Glomerular endothelial cell (primary cell): ENCODE data around the gene LRRC30. TPM values are rescaled to one million over a fixed set of nuclear protein-coding genes. Genes with fewer than 3 reads are reported as not detected.
A peak's percentile ranks its signal among the peaks of the same experiment; 100 is the strongest.
"Not testable (repeated sequence)": the region's sequence is repeated elsewhere in the genome, so short reads cannot be mapped to it uniquely, and the experiment has no call there.

ENCODE experiments used
- DNase-seq: peaks from one replicate; pipeline ENCODE4 v3.0.0-alpha.2; 2011; ENCODE audit warnings: low read depth, low spot score; ENCODE audit errors: extremely low read depth
- total RNA-seq: library from RNA; depleted of rRNA; stranded (reverse); fragments of >200 nt; gene quantifications from 2 replicates; pipeline ENCODE4 v1.2.3, GENCODE V29; 2015

Gene LRRC30
- not detected in 2 replicates for total RNA-seq

DNA sequence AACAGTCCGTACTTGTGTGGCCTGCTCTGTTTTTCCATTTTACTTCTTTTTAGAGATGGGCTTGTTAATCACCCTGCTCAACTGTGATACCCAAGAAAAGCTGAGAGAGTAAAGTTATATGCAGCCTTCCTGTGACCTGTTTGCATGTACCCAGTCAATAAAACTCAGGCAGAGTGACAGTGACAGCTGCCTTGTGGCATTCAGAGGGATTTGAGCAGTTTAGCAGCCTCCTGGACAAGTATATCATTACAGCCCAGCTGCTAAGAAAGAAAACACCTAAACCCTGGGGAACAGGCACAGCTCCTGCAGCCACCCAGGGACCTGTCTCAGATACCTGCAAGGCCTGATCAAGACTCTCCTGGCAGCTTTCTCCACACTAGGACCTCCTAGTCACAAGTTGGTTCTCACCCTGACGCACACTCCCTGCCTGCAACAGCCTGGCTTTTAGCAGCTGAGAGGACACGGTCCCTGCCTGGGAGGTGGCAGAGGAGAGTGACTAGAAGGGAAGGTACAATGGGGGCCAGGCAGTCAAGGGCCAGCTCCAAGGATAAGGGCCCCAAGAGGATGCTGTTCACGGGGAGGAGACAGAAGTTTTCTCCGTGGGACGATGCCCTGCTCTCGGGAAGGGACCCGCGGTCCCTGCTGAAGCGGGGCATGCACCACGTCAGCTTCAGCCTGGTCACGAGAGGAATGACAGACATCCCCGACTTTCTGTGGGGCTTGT lies at the start of gene LRRC30:
TSS of gene LRRC30 (plus strand) at position 464 of the 724 bp plus-strand sequence. CDS start at position 514, 50 bp downstream.
- no peak for DNase-seq

DNA sequence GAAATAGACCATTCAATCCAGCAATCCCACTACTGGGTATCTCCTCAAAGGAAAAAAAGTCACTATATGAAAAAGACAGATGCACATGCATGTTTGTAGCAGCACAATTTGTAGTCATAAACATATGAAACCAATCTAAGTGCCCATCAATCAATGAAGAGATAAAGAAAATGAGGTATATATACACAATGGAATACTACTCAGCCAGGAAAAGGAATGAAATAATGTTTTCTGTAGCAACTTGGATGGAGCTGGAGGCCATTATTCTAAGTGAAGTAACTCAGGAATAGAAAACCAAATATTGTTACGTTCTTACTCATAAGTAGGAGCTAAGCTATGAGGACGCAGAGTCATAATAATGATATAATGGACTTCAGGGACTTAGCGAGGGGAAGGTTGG lies 45.2 kb upstream of the LRRC30 start:
- no peak for DNase-seq

DNA sequence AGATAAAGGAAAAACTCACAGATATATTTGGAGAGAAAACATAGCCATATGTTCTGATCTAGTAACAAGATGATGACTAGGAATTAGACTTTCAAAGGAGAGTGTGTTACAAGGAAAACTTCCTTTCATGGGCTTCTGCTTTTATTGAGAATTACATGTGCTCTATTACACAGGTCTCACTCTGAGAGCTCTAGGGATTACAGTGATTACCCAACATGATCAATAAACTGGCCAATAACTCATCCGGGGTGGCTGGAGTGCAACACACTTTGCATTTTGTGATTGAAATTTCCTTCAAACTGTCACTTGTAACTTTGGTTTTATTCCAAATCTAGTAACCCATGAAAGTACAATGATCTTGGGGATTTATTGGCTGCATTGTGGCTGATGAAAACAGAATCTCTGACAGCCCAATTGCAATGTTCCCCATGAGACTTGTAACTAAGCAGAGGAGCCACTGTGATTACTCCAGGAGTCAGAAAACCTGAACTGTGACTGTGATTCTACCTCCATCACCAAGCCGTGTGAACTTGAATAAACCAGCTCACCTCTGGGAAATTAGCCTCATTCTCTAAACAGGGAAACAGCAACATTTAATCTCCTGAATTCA lies 40.2 kb upstream of the LRRC30 start:
- no peak for DNase-seq

DNA sequence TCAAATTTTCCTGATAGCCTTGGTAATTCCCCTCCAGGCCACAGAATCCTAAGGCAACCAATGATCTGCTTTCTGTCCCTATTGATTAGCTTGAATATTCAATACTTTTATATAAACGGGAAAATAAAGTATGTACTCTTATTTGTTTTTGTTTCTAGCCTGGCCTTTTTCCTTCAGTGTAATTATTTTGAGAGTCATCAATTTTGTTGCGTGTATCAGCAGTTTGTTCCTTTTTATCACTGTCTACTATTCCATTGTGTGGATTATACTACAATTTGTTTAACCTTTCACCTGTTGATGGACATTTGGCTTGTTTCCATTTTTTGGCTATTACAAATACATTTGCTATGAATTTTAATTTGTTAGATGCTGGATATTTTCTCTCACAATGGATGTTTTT lies 39.2 kb upstream of the LRRC30 start:
- DNase-seq: no peak

DNA sequence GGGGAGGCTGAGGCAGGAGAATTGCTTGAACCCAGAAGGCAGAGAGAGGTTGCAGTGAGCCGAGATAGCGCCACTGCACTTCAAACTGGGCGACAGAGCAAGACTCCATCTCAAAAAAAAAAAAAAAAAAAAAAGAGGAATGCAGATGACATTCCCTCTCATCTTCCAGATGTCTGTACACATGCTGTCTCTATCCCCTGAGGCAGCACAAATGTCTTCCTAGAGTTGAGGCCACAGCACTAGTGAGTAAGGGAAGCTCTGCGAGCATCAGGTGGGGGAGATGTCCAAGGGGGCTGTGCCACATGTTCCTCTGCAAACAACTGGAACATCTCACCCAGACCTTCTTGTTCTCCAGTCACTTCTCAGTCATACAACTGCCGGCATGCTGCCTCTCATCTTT lies 35.6 kb upstream of the LRRC30 start:
- DNase-seq: no peak

DNA sequence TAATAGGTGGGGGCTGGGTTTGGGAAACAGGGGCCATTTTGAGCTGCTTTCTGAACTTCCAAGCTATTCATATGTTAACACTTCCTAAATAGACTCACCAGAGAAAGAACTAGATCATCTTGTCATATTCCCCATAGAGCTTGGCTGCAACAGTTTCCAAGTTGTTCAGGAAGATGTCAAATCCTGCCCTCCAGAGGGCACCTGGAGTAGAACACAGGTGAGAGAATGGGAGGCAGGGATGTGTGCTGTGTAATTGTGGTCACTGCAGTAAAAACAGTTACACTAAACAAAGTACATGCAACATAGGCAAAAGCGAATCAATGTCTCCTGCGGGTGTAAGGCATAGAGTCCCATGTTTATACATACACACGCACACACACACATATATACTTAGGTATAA lies 34.5 kb upstream of the LRRC30 start:
- no peak for DNase-seq

DNA sequence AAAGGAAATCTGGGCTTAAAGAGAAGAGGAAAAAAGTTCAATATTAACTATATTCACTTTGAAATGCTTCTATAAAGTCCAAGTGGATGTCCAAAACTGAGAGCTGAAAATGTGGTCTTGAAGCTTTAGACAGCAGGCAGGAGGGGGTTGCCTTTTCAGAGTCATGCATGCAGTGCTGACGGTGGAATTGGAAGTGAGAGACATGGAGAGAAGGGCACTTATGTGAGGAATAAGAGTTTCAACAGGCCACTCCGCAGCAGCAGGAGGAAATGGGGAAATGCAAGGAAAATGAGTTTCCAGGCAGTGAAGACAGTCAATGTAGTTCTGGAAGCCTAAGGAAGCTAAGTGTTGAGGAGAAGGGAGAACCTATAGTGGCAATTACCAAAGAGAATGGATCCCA lies 33.0 kb upstream of the LRRC30 start:
- no peak for DNase-seq

DNA sequence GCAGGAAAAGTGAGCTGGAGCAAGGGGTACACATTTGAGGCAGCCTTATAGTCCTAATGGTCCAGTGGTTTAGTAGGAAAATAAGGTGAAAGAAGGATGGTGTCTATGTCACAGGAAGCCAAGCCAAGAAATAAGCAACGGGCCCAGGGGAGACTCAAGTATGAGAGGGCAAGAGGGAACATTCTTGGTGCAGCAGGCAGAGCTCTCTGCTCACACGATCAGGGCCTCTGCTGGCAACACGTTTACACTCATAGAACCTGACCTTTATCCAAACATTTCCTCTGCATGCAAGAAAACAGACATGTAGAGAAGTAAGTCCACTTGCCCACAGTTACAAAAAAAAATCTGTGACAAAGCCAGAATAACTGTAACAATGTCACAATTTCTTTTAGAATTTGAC lies 32.6 kb upstream of the LRRC30 start:
- no peak for DNase-seq

DNA sequence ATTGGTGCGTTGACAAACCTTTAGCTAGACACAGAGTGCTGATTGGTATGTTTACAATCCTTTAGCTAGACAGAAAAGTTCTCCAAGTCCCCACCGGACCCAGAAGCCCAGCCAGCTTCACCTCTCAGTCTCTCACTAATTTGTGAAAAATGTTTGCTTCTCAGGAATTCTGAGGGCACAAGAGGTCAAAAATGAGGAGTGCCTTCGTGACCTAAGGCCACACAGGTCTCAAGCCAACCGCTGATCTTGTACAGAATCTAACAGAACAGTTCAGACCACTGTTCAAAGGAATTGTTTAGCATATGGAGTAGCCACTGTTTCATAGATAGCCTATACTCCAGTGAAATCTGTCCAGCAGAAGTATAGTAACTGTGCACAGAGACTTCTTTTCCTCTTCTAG lies 29.8 kb upstream of the LRRC30 start:
- DNase-seq: no peak

DNA sequence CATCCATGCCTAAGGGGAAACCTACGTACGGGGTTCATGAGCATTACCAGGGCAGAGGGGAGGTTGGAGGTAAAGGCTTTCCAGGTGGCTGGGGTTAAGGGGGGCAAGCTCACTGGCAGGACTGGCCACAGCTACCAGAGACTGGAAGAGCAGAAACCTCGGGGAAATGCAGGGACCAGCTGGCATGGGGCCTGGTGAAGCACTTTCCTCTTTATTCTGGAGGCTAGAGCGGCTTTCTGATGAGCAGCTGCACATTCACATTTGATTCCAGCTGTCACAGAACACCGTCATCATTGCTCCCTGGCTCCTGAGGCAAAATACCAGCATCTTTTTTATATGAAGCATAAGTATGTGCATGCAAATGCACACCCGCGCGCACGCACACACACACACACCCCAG lies 28.7 kb upstream of the LRRC30 start:
- DNase-seq: no peak

DNA sequence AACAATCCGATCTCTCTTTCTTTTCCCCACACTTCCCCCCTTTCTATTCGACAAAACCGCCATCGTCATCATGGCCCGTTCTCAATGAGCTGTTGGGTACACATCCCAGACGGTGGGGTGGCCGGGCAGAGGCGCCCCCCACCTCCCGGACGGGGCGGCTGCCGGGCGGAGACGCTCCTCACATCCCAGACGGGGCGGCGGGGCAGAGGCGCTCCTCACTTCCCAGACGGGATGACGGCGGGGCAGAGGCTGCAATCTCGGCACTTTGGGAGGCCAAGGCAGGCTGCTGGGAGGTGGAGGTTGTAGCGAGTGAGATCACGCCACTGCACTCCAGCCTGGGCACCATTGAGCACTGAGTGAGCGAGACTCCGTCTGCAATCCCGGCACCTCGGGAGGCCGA lies 27.3 kb upstream of the LRRC30 start:
- not testable (repeated sequence) for DNase-seq

DNA sequence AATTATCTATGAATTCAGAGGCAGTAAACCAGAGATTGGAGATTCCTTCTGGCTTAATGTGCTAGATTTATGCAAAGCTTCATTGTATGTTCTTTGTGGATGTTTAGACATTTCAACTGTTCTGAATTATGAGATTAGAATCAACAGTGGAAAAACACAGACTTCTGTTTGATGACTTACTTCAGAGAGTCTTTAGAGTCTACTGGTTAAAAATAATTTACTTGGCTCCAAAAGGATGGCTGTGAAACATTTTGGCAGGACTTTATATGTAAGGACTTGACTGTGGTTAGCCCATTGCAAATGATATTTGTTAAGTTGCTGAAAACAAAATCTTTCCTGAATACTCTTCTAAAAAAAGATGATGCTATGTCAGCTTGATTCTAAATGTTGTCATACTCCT lies 25.5 kb upstream of the LRRC30 start:
- DNase-seq: no peak

DNA sequence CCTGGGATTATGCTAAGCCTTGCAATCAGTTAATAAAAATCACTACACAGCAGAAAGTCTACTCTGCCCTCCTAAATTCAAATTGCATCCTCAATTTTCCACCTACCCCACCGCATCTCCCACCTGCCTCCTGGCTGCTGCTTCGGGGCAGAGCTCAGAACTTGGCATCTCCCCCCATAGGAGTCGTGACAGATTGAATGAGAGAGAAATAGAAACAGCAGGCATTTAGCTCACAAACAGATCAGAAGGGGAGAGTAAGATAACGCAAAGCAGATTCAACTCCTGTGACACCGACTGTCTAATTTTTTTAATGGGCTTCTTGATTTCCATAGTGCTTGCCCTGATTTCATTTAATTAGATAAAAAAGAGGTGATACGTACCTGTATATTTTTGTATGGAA lies 24.7 kb upstream of the LRRC30 start:
- no peak for DNase-seq

DNA sequence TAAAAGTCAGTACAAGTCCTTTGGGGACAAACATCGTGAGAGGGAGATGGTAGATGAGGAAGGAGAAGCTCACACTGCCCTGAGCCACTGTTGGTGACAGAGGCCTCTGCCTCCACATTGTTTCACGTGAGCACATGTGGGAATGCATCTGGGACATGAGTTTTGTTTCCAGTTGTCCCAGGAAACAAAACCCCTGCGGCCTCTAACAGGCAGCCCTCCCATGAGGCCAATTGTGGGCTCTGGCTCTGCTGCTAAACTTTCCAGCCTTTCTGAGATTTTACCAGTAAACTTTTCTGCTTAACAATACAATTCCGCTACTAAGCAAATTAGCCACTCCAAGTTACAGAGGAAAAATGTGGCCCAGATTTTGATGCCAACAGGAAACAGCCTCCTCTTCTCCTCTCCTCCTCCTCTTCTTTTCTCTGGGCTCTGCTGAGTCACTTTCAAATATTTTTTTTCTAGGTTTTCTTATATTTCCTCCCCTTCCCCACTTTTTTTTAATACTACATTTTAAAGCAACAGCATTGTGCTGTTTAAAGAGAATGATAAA lies 23.4 kb upstream of the LRRC30 start:
- no peak for DNase-seq

DNA sequence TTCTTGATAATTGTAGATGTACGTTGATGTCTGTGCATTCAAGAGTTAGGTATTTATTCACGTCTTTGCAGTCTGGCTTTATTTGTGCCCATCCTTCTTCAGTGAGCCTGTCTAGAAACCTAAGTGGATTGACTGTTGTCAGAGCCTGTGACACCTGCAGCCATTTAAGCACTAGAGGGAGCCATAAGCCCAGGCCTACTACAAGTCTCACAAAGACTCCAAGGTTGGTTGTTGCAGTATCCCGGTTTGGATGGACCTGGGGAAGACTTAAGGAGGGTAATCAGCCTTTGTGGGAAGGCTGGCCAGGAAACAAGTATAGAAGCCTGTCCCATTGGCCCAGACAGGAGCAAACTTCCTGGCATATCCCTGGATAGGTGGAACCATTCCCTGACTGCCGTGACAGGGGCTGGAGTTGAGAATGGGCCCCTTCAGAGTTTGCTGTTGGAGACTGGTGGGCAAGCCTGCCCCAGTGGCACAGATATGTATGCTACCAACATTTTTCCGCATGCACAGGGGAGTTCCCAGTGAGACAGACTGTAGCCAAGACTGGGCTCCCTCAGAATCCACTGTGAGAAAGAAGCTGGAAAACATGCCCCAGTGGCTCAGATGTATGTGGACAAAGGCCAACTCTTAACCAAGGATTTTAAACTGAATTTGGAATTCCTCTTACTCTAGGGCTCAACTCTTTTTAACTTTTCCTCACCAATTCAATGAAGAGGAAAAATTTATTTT lies 9.3 kb upstream of the LRRC30 start:
- peak; percentile 57 for DNase-seq

DNA sequence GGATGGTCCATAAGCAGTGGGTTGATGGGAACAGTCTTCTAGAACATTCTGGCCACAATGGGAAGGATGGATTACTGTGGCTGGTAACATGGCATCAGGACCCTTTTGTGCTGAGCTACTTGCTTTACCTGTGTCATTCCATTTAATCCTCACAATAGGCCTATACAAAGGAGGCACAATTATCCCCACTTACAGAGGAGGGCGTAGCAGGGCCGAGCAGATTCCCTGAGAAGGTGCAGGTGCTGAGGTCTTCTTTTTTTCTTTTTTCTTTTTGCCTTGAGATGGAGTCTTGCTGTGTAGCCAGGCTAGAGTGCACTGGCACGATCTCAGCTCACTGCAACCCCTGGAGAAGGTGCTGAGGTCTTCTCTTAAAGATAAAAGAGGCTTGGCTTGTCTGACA lies 6.7 kb upstream of the LRRC30 start:
- DNase-seq: no peak

DNA sequence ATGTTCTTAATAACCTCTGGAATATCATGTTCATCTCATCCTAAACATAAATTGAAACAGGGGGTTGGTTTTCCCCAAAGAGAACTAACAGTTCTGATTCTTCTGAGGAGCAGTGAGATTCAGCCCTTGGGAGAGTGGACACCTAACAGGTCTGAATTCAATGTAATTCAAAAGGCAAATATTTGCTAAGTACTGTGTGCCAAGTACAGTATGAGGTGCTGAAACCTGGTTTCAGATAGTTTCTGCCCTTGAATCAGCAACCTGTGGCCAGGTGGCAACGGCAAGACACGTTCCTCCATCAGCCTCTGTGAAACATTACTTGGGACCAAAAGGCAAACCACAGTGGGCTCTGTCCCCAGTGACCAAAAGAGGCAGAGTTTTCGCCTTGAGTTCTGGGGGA lies 1.3 kb downstream of the LRRC30 start:
- DNase-seq: no peak

DNA sequence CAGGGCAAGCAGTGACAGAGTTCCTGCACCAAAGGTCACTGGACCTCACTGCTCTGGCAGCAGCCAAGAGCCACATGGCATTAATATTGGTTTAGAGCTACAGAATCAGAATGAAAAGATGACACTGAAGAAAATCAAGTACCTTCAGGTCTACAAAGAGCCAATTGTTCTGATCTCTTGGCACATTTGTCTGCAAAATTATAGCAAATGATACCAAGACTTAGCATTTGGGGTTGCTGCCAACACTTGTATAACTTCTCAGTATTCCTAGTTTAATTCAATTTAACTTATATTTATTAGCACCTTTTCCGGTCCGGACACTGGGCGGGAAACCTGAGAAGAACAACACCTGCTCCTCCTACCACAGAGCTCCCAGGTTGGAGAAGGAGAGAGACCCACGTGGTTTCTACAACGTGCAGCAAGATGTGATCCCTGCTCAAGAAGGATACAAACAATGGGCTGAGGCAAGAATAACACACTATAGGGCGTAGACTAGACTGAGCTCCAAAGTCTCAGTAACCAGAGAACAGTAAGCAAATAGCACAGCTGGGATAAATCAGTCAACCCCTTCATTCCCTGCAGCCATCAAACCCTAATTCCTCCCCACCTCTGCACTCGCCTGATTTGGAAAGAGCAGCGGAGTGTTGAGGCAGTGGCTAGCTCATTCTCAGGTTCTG lies 2.4 kb downstream of the LRRC30 start:
- DNase-seq: no peak

DNA sequence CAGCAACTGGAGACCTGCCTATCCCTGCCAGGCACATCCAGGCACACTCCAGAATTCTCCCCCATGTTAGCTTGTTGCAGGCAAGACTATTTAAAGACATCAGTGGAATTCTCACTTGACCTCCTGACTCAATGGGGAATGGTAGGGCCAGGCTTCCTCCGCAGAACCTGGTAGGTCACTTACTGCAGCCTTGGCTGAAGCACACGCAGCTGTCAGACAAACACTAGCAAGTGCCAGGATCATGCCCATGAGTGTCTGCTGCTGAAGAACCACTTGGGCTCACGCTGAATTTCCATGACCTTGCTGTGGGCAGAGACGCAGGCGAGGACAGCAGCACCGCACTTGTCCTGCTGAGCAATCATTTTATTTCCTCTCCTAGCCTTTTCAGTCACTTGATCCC lies 3.2 kb downstream of the LRRC30 start:
- DNase-seq: no peak

DNA sequence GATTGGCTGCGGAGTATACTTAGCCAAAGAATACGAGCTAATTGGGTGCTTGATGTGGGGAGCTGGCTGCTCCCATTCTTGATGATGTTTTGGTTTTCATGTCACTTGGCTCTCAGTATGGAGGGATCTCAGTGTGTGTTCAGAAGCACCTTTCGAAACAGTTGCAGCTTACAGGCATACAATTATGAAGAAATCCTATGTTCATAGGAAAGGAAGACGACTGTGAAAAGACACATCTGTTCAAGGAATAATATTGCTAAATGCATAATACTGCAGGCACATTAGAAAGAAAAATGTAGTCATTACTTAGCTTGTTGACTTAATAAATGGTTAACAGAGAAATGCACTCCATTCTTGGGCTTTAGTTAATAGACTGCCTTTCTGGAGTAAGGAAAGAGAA lies 4.1 kb downstream of the LRRC30 start:
- no peak for DNase-seq

DNA sequence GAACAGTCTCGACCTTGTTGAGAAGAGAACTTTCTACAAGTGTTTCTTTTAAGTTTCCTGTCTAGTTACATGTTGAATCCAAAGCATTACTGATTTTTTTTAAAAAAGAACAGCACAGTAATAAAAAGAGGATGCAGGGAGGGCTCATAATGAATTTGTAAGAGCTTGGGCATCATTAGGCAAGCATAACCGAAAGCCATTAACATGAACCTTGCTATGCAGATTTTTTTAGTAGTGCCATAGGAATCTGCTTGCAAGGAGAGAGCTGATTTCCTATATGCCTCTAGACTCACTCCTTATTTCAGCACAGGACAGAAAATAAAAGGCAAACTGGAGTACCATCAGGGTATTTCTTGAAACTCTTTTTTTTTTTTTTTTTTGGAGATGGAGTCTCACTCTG lies 5.2 kb downstream of the LRRC30 start:
- DNase-seq: no peak
